Kasumi-1 (cell line): ENCODE data around the gene PIP5KL1.

Experiments
- DNase-seq, 2 experiments: peaks; one replicate each; lab custom pipeline; 2025; lab: John Stamatoyannopoulos, UW

The PIP5KL1 gene

GRCh38 chr9:127947841-127948710, 17.5 kb upstream of the PIP5KL1 start:
- DNase-seq: no peak

- no peak for DNase-seq
Measured at GRCh38 chr9:127946728-127947127, 16.2 kb upstream of the PIP5KL1 start.

GRCh38 chr9:127945942-127946341, 15.4 kb upstream of the PIP5KL1 start:
- no peak for DNase-seq

GRCh38 chr9:127945338-127945737, 14.8 kb upstream of the PIP5KL1 start:
- no peak for DNase-seq

GRCh38 chr9:127944586-127945218, 14.1 kb upstream of the PIP5KL1 start:
- no peak for DNase-seq

- DNase-seq: peak; percentile 80 to 84
Measured at GRCh38 chr9:127943731-127944144, 13.2 kb upstream of the PIP5KL1 start.

- no peak for DNase-seq
Measured at GRCh38 chr9:127943011-127943662, 12.6 kb upstream of the PIP5KL1 start.

GRCh38 chr9:127942216-127943010, 11.8 kb upstream of the PIP5KL1 start:
- DNase-seq: peak; percentile 54 to 58

- no peak for DNase-seq
Measured at GRCh38 chr9:127941961-127942215, 11.3 kb upstream of the PIP5KL1 start.

GRCh38 chr9:127941062-127941960, 10.7 kb upstream of the PIP5KL1 start:
- no peak for DNase-seq

GRCh38 chr9:127940593-127940992, 10.0 kb upstream of the PIP5KL1 start:
- no peak for DNase-seq

GRCh38 chr9:127938298-127938690, 7.7 kb upstream of the PIP5KL1 start:
- DNase-seq: no peak

GRCh38 chr9:127937388-127938297, 7.1 kb upstream of the PIP5KL1 start, which contains the start of gene DPM2:
TSS of gene DPM2 (minus strand) at chr9:127937854. CDS start at chr9:127937820, 34 bp downstream.
- peak; percentile 84 to 86 for DNase-seq

- DNase-seq: no peak
Measured at GRCh38 chr9:127937056-127937387, 6.4 kb upstream of the PIP5KL1 start.

GRCh38 chr9:127936347-127936852, 5.8 kb upstream of the PIP5KL1 start:
- DNase-seq: no peak

GRCh38 chr9:127935765-127936221, 5.2 kb upstream of the PIP5KL1 start:
- DNase-seq: no peak

GRCh38 chr9:127934986-127935385, 4.4 kb upstream of the PIP5KL1 start:
- no peak for DNase-seq

GRCh38 chr9:127934248-127934647, 3.7 kb upstream of the PIP5KL1 start:
- no peak for DNase-seq

- DNase-seq: no peak
Measured at GRCh38 chr9:127931092-127931881, 710 bp upstream of the PIP5KL1 start.
